ENCODE data around the gene ARL2BP.

ARL2BP gene

DNA sequence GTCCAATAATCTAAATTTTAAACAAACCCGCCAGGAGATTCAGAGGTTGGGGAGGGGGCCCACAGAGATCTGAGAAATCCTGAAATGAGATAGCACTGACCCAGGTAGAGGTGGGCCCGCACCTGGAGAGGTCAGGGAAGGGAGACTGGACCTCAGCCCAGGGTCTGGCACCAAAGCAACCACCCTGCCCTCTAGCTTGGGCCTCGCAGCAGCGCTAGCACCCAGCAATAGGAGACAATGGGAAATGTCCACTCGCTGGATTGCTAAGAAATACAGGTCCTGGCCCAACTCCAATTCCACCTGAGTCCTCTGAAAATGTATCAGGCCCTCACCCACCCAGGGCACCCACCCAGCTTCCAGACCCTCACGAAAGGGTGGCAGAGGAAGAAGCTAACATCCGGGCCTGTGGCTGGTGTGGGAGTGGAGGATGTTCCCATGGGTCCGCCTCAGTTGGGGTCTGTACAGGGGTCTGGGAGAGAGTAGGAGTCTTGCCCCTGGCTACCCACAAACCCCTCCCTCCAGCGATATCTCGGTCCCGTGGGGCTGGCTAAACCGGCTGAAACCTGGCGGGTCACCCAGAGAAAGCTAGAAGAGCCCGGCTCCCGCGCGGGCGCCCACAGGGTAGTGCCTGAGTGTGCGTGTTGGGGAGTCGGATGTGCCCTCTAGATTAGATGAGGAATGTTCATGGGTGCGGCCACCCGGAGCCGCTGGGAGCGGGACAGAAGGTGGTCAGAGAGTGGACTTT, 38.3 kb downstream of the ARL2BP start:
- DNase-seq (ENCODE audit: low read depth), result no peak

DNA sequence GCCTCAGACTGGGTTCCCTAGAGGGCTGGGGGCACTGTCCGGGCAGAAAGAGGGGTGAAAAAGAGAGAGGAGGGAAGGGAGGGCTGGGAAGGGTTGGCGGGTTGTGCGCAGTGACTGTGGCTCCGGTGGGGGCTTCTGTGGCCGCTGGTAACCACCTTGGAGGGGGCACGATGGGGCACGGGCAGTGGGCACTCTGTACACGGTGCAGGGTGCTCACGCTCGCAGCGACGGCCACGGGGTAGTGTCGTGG, 38.8 kb downstream of the ARL2BP start:
- no peak for DNase-seq (ENCODE audit: low read depth)

DNA sequence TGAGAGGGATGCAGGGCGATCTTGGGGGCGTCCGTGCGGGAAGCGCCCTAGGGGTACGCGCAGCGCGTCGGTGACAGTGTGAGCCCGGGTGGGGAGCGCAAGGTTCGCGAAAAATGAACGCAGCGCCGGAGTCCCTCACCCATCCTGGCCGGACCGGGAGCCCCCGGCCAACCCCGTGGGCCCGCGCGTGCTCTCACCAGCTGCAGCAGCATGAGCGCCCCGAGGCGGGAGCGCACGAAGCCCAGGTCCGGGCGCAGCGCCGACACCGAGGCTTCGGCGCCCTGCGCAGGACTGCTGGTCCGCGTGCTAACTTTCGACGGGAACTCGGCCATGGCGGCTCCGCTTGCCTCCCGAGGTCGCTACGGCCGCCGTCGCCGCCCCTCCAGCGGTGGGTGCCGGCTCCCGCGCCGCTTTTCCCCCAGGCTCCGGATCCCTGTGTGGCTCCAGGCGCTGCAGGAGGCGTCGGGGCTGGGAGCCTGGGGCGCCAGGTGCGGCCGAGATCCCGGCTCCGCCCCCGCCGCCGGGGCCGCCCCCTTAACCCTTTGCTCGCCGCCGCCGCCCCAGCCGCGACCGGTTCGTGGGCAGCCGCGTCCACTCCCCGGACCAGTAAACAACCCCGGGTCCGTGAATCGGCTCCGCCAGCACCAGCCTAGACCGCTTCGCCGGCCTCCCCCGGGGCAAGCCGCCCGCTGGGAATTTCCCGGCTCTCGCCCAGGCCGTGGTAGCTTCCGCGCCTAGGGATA, 39.3 kb downstream of the ARL2BP start, which contains the start of gene PLLP:
Gene PLLP, minus strand, starts transcription at position 464 of the 743 bp plus-strand sequence. Its CDS starts 132 bp downstream, at position 332.
- no peak for DNase-seq (ENCODE audit: low read depth)

DNA sequence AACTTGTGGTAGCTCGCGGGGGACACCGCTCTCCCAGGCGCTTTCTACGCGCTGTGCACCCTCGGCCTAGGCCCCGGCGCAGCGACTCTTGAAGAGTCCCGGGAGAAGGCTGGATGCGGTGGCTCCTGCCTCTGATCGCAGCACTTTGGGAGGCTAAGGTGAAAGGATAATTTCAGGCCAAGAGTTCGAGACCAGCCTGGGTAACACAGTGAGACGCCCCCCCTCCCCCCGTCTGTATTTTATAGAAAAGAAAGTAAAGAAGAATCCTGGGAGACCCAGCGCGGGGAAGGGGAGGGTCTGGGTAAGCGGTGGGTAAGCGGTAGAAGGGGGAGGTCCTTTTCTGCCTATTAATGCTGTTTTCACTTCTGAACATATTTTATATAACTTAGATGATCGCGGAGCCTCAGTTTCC, 39.9 kb downstream of the ARL2BP start:
- no peak for DNase-seq (ENCODE audit: low read depth)

DNA sequence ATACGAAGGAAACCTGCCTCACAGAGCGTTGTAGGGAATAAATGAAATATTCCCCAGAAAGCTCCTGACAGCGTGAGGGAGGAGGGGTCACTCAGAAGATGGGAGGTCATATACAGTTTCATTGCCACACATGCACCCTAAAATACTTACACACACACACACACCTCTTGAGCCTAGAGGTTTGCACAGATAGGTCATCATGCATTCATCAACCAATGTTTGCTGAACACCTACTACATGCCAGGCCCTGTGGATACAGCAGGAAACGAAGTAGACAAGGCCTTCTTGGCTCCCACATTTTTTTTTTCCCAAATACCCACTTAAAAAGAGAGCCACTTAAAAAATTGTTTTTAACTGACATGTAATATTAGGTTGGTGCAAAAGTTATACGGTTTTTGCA, 40.3 kb downstream of the ARL2BP start:
- no peak for DNase-seq (ENCODE audit: low read depth)

DNA sequence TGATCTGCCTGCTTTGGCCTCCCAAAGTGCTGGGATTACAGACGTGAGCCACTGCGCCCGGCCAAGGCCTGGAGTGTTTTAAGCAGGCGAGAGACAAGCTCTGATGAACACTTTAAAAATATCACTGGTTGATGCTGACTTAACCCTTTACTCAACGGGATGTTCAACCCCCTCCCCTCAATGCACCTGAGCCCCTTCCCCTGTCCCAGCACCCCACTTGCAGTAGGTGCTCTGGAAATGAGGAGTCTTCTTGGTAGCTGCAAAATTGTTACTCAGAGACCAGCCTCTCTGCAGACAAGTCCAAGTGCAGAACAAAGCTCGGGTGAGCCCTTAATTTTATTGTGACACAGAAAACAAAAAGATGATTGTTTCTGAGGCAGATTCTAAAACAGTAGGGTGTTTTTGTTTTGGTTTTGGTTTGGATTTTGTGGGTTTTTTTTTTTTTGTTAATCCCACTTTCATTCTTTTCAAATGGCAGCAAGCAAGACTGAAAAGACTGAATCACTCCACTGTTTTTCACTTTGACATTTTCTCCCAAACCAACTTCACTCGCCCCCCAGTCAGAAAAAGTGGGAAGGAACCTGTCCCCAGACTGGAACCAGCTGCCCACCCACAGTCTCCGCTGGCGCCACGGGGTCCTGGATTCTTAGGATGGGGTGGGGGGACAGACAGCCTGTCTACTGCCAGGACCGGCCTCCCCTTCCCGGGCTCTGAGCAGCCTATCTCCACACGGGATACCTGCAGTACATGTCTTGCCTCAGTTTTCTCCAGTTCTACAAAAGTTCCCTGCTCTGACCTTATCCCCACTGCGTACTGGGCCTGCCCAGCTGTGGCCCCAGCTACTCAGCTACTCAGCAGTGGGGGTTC, 44.6 kb downstream of the ARL2BP start:
- no peak for DNase-seq (ENCODE audit: low read depth)

DNA sequence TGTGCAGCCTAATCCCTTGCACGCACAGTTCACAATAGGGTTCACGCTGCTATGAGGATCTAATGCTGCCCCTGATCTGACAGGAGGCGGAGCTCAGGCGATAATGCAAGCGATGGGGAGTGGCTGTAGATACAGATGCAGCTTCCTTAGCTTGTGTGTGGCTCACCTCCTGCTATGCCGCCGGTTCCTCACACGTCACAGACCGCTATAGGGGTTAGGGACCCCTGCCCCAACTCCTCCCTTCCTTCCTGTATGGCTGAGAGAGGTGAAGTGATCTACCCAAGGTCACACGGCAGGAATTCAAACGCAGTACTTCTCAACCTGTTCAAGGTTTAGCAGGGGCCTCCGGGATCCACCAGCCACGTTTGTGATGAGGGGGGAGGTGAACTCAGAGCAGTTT, 52.8 kb downstream of the ARL2BP start:
- DNase-seq (ENCODE audit: low read depth), result no peak

DNA sequence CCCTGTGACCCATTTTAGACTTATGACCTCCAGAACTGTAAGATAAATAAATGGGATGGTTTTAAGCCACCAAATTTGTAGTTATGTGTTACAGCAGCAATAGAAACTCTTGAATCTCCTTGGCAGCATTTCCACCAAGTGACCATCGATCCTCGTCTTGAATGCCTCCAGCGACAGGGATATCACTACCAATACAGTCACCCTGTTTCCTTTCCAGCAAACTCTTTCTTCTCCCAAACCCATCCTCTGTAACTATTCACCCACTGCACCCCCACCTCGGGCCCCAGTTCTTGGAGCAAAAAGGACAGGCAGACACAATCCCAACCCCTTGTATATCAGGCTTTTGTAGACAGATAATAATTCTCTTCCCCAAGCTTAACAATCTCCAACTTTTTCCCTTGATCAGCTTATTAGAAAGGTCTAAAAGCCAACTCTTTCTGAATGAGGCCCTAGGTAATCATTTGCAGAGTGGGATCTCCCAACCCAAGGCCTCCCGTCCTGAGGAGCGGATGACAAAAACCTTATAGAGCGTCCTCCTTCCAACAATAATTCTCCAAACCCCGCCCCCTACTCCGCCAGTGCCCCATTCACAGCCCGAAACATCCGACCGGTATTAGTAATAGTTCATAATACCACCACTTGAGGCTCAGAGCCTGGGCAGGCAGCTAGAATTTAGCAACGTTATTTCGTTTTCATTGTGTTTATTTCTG, 54.1 kb downstream of the ARL2BP start:
- peak; percentile 59 for DNase-seq (ENCODE audit: low read depth)

DNA sequence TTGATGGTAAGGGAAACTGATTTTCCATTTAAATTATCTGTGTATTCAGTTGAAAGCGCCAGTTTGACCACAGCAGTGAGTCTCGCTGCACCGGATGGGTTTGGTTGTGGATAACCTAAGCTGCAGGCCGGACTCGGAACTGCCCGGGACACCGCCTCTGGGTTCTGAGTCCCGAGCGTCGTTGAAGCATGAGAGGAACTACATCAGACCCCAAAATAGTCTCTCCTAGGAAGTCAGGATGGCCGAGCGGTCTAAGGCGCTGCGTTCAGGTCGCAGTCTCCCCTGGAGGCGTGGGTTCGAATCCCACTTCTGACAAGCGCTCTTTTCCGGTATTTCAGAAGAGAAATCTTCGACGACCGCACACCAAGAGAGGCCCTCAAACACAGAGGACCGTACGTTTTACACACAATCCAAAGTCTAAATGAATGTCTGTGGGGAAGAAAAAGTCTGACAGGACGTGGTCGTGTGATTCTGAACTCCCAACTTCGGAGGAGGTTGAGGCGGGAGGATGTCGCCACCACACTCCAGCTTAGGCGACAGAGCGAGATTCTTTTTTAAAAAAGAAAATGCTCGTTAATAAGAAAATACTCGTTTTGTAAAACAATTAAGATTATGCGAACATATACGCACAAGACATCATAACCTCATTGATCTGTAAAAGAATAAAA, 54.8 kb downstream of the ARL2BP start:
- DNase-seq (ENCODE audit: low read depth), result peak; percentile 83

DNA sequence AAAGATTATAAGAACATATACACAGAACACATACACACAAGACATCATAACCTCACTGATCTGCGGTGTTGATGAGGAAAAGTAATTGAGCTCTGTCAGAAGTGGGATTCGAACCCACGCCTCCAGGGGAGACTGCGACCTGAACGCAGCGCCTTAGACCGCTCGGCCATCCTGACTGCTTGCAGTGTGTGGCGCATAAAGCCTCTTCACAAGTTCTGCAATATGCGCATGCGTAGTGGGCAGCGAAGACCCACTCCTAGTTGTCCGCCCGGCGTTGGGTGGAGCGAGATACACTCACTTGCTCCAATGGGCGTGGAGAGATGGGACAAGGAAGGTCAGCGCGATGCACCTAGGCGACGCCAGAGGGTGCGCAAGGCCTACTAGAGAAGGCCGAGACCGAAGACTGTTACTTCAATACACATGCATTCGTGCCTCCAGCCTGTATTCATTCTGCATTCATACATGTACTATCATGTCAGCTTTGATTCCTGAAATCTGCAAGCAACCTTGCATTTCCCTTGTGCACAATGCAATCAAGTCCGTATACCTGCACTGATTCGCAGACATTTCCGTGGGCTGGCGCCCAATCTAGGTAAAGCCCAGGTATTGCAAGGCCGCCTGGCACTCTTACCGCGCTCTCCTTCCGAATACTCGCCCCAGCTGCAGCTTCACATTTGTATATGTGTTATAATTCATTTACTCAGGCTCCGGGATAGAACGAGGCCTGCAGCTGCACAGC, 55.5 kb downstream of the ARL2BP start:
- DNase-seq (ENCODE audit: low read depth), result peak; percentile 95

DNA sequence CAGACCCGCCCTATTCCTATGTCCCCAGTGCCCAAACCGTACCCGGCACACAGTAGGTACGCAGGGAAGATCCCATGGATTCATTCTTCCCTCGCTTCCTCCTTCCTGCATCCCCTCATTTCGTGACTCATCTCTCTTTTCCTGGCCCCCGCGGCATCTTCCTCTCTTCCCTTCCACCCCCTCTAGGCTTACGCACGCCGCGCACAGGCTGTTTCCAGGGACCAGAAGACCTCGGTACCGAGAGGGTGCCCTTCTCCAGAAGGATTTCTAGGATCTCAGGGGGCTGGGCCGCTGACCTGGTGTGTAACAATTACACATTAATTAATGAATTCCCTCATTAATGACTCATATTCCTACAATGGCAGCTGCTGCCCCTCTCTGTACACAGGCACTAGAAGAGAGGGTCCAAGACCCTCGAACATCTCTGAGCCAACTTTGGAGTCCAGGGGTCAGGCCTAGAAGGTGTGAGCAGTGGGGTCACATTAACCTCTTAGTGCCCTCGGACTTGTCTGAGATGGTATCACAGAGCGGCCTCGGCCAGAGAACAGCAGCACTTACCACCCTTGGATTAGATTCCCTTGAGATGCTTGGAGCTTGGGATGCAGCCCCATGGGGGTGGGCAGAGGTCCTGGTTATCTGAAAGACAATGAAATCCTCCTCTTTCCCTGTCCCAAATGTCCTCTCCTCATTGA, 56.2 kb downstream of the ARL2BP start:
- no peak for DNase-seq (ENCODE audit: low read depth)

All from stromal cell of bone marrow (primary cell).